ENCODE data around the gene EID3. TPM values are rescaled to one million over a fixed set of nuclear protein-coding genes. Genes with fewer than 3 reads are reported as not detected.

EID3 gene
- total RNA-seq, 1 donor from 2014 or later = 5.6 TPM

DNA sequence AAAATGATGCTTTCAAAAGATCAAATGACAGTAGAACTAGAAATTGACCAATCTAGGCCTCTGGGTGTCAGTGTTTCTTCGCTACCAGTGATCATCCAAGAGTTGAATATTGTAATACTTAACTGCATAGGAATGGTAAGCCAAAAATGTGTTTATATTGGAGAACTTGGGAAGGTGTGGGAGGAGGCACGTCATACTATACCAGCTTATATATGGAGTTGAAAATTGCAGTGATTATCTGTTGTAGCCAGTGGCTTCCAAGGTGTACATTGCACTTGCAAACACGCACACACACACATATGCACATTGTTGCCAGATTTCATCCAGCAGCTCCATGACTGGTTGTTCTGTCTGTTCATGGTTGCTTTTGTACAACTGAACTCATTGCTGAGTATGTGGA is 36.1 kb downstream of the EID3 start:
- TF ChIP-seq, protein P1, sequence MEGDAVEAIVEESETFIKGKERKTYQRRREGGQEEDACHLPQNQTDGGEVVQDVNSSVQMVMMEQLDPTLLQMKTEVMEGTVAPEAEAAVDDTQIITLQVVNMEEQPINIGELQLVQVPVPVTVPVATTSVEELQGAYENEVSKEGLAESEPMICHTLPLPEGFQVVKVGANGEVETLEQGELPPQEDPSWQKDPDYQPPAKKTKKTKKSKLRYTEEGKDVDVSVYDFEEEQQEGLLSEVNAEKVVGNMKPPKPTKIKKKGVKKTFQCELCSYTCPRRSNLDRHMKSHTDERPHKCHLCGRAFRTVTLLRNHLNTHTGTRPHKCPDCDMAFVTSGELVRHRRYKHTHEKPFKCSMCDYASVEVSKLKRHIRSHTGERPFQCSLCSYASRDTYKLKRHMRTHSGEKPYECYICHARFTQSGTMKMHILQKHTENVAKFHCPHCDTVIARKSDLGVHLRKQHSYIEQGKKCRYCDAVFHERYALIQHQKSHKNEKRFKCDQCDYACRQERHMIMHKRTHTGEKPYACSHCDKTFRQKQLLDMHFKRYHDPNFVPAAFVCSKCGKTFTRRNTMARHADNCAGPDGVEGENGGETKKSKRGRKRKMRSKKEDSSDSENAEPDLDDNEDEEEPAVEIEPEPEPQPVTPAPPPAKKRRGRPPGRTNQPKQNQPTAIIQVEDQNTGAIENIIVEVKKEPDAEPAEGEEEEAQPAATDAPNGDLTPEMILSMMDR (IDR thresholded peaks at IDR 0.05; ENCODE audit: unreplicated experiment) = no peak
- Mint-ChIP-seq H3K4me3 (no peak overlapping the region), H3K27ac (no peak overlapping the region), H3K36me3 (peaks cover 27% of the 10 kb centered on the region), H3K27me3 (ENCODE audit: low read depth) (no peaks in the 10 kb centered on the region), H3K4me1 (no peaks in the 10 kb centered on the region), H3K9me3 (no peaks in the 10 kb centered on the region)
- DNase-seq (ENCODE audit: low spot score in 2 of 2, unreplicated experiment in 2 of 2) = no peak

DNA sequence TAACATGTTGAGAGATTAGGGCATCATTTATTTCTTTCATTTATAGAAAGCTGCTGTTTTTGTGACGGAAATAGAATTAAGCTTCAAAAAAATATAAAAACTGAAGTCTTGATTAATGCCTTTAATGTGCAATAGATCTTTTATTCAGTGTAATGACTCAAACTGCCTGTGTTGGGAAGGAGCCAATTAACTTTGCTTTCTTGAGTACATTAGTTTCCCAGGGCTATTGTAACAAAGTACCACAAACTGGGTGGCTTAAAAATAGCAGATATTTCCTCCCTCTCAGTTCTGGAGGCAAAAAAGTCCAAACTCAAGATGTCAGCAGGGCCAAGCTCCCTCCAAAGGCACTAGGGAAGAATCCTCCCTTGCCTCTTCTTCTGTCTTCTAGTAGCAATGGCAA is 36.6 kb downstream of the EID3 start:
- Mint-ChIP-seq H3K9me3 (no peaks in the 10 kb centered on the region), H3K4me3 (no peak overlapping the region), H3K36me3 (peaks cover 24% of the 10 kb centered on the region), H3K27ac (no peak overlapping the region), H3K27me3 (ENCODE audit: low read depth) (no peaks in the 10 kb centered on the region), H3K4me1 (no peaks in the 10 kb centered on the region)
- TF ChIP-seq, protein P1 (IDR thresholded peaks at IDR 0.05; ENCODE audit: unreplicated experiment) = no peak
- DNase-seq (ENCODE audit: low spot score in 2 of 2, unreplicated experiment in 2 of 2) = no peak

DNA sequence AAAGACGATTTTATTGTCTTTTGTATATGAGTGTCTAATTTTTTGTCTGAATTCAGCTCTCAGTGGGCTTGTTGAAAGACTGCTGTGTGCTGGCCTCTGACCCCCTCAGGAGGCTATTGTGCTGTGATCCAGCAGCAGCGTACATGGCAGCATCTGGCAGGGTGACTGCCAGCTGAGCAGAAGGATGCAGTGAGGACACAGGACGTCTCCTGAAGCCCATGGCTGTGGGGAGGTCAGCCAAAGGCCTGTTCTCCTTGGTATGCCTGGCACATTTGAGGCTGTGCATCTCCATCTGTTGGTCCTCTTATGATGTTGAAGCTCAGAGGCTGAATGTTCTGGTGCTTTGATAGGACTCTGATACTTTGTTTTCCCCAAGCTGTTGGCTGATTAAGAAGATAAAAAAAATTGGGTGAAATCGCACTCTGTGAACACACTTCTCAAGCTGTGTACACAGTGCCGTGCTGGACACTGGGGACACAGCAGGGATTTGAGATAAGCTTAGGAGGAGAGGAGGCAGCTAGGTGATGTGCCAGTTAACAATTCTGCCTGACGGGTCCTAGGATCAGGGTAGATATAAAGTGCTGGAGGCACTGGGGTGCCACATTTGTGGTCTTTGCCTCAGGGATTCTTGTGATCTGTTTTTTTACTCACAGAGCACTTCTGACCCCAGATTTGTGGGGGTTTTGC is 37.5 kb downstream of the EID3 start:
- no peak overlapping the region for H3K4me3 Mint-ChIP-seq
- no peak overlapping the region for H3K27ac Mint-ChIP-seq

DNA sequence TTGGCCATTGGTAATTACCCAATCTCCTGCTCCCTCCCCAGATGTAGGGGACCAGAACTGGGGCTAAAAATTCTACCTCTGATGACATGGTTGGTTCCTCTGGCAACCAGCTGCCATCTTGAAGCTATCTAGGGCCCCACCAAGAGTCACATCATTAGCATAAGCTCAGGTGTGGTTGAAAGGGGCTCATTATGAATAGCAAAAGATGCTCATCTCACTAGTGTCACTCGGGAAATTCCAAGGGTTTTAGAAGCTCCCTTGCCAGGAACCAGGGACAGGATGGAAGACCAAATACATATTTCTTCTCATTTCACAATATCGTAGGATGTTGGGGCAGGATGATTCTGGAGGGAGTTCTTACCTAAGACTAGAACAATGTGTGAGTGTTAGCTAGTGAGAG is 38.6 kb downstream of the EID3 start:
- H3K4me1 Mint-ChIP-seq = no peaks in the 10 kb centered on the region
- no peak overlapping the region for H3K4me3 Mint-ChIP-seq
- no peaks in the 10 kb centered on the region for H3K27me3 Mint-ChIP-seq (ENCODE audit: low read depth)
- H3K27ac Mint-ChIP-seq = no peak overlapping the region
- TF ChIP-seq, protein P1 (IDR thresholded peaks at IDR 0.05; ENCODE audit: unreplicated experiment) = no peak
- DNase-seq (ENCODE audit: low spot score in 2 of 2, unreplicated experiment in 2 of 2) = no peak
- H3K36me3 Mint-ChIP-seq = peaks cover 24% of the 10 kb centered on the region
- no peaks in the 10 kb centered on the region for H3K9me3 Mint-ChIP-seq

More for the DNA sequence above, 37.5 kb downstream of the EID3 start:
- TF ChIP-seq, protein P1 (IDR thresholded peaks at IDR 0.05; ENCODE audit: unreplicated experiment) = no peak
- DNase-seq (ENCODE audit: low spot score in 2 of 2, unreplicated experiment in 2 of 2) = no peak
- no peaks in the 10 kb centered on the region for H3K4me1 Mint-ChIP-seq
- H3K27me3 Mint-ChIP-seq (ENCODE audit: low read depth) = no peaks in the 10 kb centered on the region
- no peaks in the 10 kb centered on the region for H3K9me3 Mint-ChIP-seq
- peaks cover 24% of the 10 kb centered on the region for H3K36me3 Mint-ChIP-seq

DNA sequence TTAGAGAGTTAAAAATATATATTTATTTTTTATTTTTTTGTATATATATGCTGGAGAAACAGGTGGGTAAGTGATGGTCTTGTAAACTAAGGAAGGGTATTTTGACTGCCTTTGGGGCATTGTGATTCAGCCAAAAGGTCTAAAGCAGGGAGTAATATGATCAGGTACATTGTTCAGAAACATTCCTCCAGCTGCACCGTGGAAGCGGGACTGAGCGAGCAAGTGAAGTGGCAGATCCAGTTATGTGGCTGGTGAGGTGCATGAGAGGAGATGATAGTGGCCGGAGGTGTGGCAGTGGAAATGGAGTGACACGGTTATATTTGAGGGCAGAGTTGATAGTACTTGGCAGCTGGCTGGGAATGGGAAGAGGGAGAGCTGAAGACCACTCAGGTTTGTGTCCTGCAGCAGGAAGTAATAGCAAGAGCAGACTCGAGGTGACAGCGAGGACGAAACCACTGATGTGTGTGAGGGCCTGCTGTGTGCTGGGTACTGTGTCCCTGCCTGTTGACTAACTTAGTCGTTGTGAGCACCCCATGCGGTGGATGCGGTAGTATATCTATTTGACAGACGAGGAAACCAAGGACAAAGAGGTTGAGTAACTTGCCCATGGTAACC is 39.2 kb downstream of the EID3 start:
- TF ChIP-seq, protein P1 (IDR thresholded peaks at IDR 0.05; ENCODE audit: unreplicated experiment) = no peak
- Mint-ChIP-seq H3K36me3 (peaks cover 29% of the 10 kb centered on the region), H3K4me1 (no peaks in the 10 kb centered on the region), H3K4me3 (no peak overlapping the region), H3K27ac (no peak overlapping the region), H3K9me3 (no peaks in the 10 kb centered on the region), H3K27me3 (ENCODE audit: low read depth) (no peaks in the 10 kb centered on the region)
- DNase-seq (ENCODE audit: low spot score in 2 of 2, unreplicated experiment in 2 of 2) = no peak
